DND-41 (cell line): ENCODE data around the gene COL23A1.
A peak's percentile ranks its signal among the peaks of the same experiment; 100 is the strongest.

Experiments used
- ATAC-seq: fragments of 200-7000 bp; cut with Tn5 transposase; 3 replicates; pipeline ENCODE4 v1.9.1; 2021; ENCODE audit warnings: low read depth; ENCODE audit not compliant: insufficient read depth
- DNase-seq: peaks from one replicate; pipeline ENCODE4 v3.0.0-alpha.2; 2020
- H2AFZ ChIP-seq: 2 replicates; pipeline ENCODE4 v1.6.0; 2012; ENCODE audit warnings: low read depth, low read length
- H3K27ac ChIP-seq: 2 replicates; pipeline ENCODE4 v1.5.1; 2012; ENCODE audit warnings: low read length, inconsistent platforms
- H3K27me3 ChIP-seq: fragments of 200-600 bp; sonication (generic); 2 replicates; pipeline ENCODE4 v1.6.0; 2012; ENCODE audit warnings: low read length, mild to moderate bottlenecking, inconsistent platforms; ENCODE audit not compliant: insufficient read depth, poor library complexity
- H3K36me3 ChIP-seq: 2 replicates; pipeline ENCODE4 v1.5.1; 2012; ENCODE audit warnings: low read length, inconsistent platforms; ENCODE audit not compliant: insufficient read depth
- H3K4me1 ChIP-seq: 2 replicates; pipeline ENCODE4 v1.5.1; 2012; ENCODE audit warnings: mild to moderate bottlenecking, low read length; ENCODE audit not compliant: insufficient read depth
- H3K4me2 ChIP-seq: 2 replicates; pipeline ENCODE4 v1.6.0; 2012; ENCODE audit warnings: mild to moderate bottlenecking, moderate library complexity, low read length, inconsistent platforms; ENCODE audit not compliant: insufficient read depth
- H3K4me3 ChIP-seq, 2 experiments: fragments of 200-600 bp in 1 of 2; shearing (Covaris generic) in 1 of 2; 2 replicates each; pipeline ENCODE4 v1.5.1; 2012 to 2016; ENCODE audit warnings: inconsistent platforms in 2 of 2, low read length in 2 of 2, mild to moderate bottlenecking in 2 of 2, low read depth in 1 of 2, moderate library complexity in 1 of 2
- H3K79me2 ChIP-seq: 2 replicates; pipeline ENCODE4 v1.6.0; 2012; ENCODE audit warnings: low read length, inconsistent platforms; ENCODE audit not compliant: insufficient read depth
- H3K9ac ChIP-seq: 2 replicates; pipeline ENCODE4 v1.6.0; 2012; ENCODE audit warnings: low read depth, mild to moderate bottlenecking, inconsistent platforms, low read length, moderate library complexity
- H3K9me3 ChIP-seq: 2 replicates; pipeline ENCODE4 v1.5.1; 2012; ENCODE audit warnings: low read length, moderate library complexity, mild to moderate bottlenecking, inconsistent platforms; ENCODE audit not compliant: insufficient read depth, severe bottlenecking
- H4K20me1 ChIP-seq: 2 replicates; pipeline ENCODE4 v1.6.0; 2012; ENCODE audit warnings: low read length; ENCODE audit not compliant: insufficient read depth
- EZH2 ChIP-seq: IDR thresholded peaks from 3 replicates; pipeline ENCODE4 v1.6.1; 2012; ENCODE audit warnings: borderline replicate concordance, low read depth, mild to moderate bottlenecking, moderate library complexity, low read length, inconsistent platforms; ENCODE audit not compliant: severe bottlenecking
- TF ChIP-seq, protein P1 (sequence below): IDR thresholded peaks from 2 replicates; pipeline ENCODE4 v1.5.1; 2012; ENCODE audit warnings: borderline replicate concordance, low read length, moderate library complexity, mild to moderate bottlenecking; ENCODE audit not compliant: poor library complexity, severe bottlenecking; ENCODE audit errors: extremely low read depth

COL23A1 gene

DNA sequence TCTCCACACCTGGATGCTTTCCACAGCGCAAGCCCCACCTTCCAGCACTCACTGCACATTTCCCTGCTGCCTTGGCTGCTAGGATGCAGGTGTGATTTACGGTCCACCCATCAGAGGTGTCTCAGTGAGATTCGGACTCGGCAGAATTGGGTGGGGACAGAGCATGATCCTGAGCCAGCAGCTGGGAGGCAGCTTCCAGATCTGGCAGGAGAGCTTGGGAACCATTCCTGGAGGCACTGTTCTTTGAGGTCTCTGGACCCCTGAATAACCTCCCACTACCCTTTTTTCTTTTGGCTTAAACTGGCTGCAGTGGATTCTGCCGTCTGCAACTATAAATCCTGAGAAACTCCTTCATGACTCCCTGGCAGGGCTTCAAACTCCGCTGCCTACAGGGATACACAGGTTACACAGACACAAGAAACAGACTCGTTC, 258.0 kb downstream of the COL23A1 start:
- Histone ChIP-seq H3K4me1 (peaks cover 6% of the 10 kb centered on the region; the same call in 1 of the 2 replicates), H3K9me3 (no peaks in the 10 kb centered on the region), H4K20me1 (no peaks in the 10 kb centered on the region), H3K4me2 (no peak overlapping the region), H2AFZ (no peak overlapping the region), H3K4me3 (no peak overlapping the region), H3K36me3 (no peaks in the 10 kb centered on the region), H3K9ac (no peak overlapping the region), H3K27me3 (no peaks in the 10 kb centered on the region), H3K79me2 (no peaks in the 10 kb centered on the region), H3K27ac (no peak overlapping the region)
- DNase-seq = no peak
- TF ChIP-seq, protein P1, sequence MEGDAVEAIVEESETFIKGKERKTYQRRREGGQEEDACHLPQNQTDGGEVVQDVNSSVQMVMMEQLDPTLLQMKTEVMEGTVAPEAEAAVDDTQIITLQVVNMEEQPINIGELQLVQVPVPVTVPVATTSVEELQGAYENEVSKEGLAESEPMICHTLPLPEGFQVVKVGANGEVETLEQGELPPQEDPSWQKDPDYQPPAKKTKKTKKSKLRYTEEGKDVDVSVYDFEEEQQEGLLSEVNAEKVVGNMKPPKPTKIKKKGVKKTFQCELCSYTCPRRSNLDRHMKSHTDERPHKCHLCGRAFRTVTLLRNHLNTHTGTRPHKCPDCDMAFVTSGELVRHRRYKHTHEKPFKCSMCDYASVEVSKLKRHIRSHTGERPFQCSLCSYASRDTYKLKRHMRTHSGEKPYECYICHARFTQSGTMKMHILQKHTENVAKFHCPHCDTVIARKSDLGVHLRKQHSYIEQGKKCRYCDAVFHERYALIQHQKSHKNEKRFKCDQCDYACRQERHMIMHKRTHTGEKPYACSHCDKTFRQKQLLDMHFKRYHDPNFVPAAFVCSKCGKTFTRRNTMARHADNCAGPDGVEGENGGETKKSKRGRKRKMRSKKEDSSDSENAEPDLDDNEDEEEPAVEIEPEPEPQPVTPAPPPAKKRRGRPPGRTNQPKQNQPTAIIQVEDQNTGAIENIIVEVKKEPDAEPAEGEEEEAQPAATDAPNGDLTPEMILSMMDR = no peak
- TF ChIP-seq EZH2 = no peak
- no peak for ATAC-seq

DNA sequence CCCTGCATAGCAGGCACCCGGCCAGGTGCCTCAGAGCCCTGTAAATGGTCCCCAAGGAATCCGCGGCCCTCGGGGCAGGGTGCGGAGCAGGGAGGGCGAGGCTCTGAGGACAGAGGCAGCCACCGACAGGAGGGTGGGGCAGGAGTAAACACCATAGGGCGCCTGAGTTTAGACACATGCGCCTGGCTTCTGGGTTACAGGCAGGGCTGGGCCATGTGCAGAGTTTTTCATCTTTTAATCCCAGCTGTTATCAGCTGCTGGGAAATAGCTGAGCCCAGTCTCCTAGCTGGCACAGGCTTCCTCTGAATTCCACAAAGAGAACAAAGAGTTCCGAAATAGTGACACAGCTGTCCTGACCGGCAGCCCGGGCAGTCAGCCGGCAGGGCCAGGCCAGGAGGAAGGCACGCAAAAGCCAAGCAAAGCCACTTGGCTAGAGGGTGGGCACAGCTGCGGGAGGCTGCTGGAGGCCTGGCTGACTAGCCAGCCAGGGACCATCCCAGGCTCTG, 258.6 kb downstream of the COL23A1 start:
- no peak overlapping the region for H3K4me3 ChIP-seq
- no peak overlapping the region for H2AFZ ChIP-seq
- no peak for TF ChIP-seq EZH2
- no peak overlapping the region for H3K4me2 ChIP-seq
- H3K4me1 ChIP-seq = peaks cover 6% of the 10 kb centered on the region; the same call in 1 of the 2 replicates
- H4K20me1 ChIP-seq = no peaks in the 10 kb centered on the region
- H3K9me3 ChIP-seq = no peaks in the 10 kb centered on the region
- no peaks in the 10 kb centered on the region for H3K79me2 ChIP-seq
- no peaks in the 10 kb centered on the region for H3K27me3 ChIP-seq
- DNase-seq (no peak), ATAC-seq (no peak)
- H3K27ac ChIP-seq = no peak overlapping the region
- no peaks in the 10 kb centered on the region for H3K36me3 ChIP-seq
- no peak overlapping the region for H3K9ac ChIP-seq

GRCh38 chr5:178330791-178331404, 259.3 kb downstream of the COL23A1 start:
- ATAC-seq (peak; percentile 81), DNase-seq (peak; percentile 42)
- Histone ChIP-seq H4K20me1 (no peaks in the 10 kb centered on the region), H2AFZ (no peak overlapping the region), H3K27me3 (no peaks in the 10 kb centered on the region), H3K4me2 (no peak overlapping the region), H3K4me1 (peaks cover 6% of the 10 kb centered on the region; the same call in 1 of the 2 replicates), H3K36me3 (no peaks in the 10 kb centered on the region), H3K4me3 (no peak overlapping the region), H3K9me3 (no peaks in the 10 kb centered on the region), H3K79me2 (no peaks in the 10 kb centered on the region), H3K27ac (no peak overlapping the region), H3K9ac (no peak overlapping the region)
- TF ChIP-seq EZH2 = no peak
- TF ChIP-seq, protein P1 = no peak

- no peak overlapping the region for H3K4me2 ChIP-seq
- no peaks in the 10 kb centered on the region for H4K20me1 ChIP-seq
- H3K36me3 ChIP-seq = no peaks in the 10 kb centered on the region
- no peak overlapping the region for H3K27ac ChIP-seq
- no peak overlapping the region for H3K4me3 ChIP-seq
- H3K27me3 ChIP-seq = no peaks in the 10 kb centered on the region
- H3K9ac ChIP-seq = no peak overlapping the region
- no peak for TF ChIP-seq EZH2
- TF ChIP-seq, protein P1 = no peak
- no peaks in the 10 kb centered on the region for H3K9me3 ChIP-seq
- ATAC-seq (no peak), DNase-seq (no peak)
- no peaks in the 10 kb centered on the region for H3K79me2 ChIP-seq
- H2AFZ ChIP-seq = no peak overlapping the region
- peaks cover 6% of the 10 kb centered on the region; the same call in 1 of the 2 replicates for H3K4me1 ChIP-seq
Observed at GRCh38 chr5:178328826-178329730, 261.1 kb downstream of the COL23A1 start.
